NAMALWA (cell line): ENCODE data around the gene POMC.
"Not testable (repeated sequence)": the region's sequence is repeated elsewhere in the genome, so short reads cannot be mapped to it uniquely, and the experiment has no call there.

ENCODE experiments used
- DNase-seq: peaks from one replicate; pipeline ENCODE4 v3.0.0-alpha.2; 2015; ENCODE audit warnings: low spot score

POMC gene

DNA sequence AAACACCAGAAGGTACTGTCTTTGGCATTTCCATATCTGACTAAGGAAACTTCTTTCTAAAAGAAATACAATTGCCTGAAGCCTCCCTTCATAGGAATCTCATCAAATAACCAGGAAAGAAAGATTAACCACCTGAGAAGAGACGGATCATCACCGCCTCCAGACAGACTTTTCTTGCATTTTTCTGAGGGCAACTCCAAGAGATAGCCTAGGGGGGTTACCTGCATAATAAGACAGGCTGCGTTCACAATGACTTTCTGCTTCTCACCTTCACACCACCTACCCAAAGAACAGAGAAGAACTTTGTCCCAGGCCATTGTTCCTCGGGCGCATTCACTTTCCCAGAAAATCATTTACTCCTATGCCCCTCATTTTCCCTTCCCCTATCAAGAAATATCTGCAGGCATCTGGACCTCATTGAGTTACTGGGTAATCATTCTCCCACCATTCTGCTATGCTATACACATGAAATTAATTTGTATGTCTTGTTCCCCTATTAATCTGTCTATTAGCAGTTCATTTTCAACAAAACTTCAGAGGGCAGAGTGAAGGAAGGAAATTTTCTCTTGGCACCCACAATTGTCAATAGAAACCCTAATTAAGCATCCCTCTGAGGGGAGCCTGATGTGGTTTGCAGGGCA is 8.3 kb upstream of the POMC start:
- no peak for DNase-seq

DNA sequence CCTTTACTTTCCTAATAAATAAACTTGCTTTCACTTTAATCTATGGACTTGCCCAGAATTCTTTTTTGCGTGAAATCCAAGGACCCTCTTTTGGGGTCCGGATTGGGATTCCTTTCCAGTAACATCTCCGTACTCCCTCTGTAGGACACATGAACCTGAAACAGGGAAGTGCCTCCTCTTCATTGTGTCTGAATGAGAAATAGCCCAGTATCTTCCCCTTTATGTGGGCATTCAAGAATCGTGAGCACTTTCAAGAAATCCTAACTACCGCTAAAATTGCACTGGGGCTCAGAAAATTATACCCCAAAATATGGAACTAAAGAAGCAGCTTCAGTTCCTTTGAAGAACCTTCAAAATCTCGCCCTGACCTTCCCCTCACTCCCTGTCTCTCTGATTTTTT is 7.8 kb upstream of the POMC start:
- DNase-seq: no peak

DNA sequence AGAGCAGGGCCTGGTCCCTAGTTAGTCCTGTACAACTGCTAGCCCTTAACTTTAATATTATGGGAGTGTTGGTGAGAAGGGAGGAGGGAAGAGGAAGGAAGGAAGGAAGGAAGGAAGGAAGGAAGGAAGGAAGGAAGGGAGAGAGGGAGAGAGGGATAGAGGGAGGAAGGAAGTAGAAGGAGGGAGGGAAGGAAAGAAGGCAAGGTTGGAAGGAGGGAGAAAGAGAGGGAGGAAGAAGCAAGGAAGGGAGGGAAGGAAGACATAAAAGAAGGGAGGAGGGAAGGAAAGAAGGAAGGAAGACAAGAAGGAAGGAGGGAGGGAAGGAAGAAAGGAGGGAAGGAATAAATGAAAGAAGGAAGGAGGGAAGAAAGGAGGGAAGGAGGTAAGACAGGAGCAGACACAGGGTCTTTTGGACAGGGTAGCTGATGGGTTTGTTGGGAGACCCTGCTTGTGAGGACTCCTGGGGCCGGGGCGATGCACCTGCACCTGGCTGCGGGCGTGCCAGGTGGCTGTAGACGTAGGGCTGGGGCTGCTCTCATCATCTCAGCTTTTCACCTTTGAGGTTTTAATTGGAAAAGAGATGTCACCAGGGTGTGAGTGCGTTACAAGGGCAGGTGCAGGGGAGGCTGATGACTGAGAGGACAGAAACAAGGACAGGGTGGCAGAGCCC is 5.9 kb upstream of the POMC start:
- no peak for DNase-seq

DNA sequence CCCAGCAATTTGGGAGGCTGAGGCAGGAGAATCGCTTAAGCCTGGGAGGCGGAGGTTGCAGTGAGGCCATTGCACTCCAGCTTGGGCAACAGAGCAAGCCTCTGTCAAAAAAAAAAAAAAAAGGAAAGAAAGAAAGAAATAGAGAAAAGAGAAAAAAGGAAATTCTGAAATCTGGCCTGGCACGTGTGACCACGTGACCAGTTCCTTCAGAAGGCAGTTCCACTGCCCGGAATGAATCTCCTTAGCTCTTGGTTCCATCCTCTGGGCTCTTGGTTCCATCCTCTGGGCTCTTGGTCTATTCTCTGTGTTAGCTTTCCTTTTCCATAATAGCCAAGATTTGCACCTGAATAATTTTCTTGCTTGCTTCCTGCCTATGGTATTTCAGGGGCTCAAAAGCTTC is 5.3 kb upstream of the POMC start:
- no peak for DNase-seq

DNA sequence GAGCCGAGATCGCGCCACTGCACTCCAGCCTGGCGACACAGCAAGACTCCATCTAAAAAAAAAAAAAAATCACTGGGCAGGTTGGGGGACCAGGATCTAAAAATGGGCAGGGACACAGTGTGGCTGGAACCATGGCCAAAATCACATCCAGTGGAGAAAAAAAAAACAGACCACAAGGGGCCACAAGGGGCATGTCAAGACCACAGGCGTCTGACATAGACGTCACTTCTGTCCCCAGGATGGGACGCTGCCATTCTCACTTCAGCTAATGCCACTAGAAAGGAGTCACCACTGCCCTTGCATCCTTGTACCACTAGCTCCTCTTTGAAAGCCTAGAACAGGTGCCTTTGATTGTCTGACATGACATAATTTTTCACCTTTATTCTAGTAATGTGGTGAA is 2.5 kb upstream of the POMC start:
- peak; percentile 20 for DNase-seq

GRCh38 chr2:25169073-25169470 is 692 bp upstream of the POMC start:
- DNase-seq: no peak

DNA sequence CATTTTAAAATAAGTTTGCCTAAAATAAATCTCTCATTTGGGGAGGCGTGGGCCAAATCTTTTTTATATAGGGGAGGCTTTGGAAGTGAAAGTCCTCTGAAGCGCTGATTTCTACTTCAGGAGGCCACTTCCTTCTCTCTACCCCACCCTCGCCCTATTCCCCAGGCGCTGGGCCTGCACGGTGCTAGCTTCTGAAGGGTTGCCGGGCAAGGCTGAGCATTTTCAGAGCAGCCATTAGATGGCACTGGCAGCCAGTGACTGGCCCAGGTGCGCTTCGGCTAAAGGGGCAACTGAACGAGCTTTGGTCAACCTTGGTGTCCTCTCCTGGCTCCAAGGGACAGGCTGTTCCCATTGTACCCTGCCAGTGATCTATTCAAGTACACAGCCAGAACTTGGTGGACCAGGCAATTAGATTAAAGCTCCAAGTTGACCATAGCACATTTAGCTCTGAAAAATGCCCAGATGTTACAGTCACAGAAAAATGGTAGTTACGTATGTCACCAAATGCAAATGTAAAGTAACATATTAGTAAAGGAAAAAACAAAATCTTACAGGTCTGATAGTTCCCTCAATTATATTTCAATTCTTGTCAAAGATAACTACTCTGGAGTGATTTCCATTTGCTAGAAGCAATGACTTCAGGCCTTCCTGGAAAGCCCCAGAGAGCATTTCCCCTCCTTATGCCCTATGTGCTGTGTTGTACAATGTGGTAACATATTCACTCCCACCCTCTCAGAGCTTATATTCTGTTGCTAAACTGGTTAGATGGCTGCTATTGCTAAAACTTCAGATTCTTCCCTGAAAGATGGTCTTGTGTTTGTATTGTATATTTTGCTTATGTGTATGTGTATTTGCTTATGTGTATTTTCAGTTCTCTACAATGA is 2.1 kb downstream of the POMC start:
- peak; percentile 83 for DNase-seq

DNA sequence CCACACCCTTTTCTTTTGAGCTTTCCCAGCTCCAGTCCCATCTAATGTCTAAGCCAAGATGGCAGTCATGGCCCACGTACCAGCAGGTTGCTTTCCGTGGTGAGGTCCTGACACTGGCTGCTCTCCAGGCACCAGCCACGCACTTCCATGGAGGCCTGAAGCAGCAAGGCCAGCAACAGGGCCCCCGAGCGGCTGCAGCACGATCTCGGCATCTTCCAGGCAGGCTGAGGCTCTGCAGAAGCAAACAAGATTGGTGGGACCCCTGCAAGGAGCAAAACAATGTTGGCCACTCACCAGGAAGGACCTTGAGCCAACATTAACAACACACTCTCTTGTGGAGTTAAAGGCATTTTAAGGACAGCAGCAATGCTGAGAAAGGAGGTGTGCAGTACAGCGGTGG is 3.8 kb downstream of the POMC start:
- DNase-seq: no peak

DNA sequence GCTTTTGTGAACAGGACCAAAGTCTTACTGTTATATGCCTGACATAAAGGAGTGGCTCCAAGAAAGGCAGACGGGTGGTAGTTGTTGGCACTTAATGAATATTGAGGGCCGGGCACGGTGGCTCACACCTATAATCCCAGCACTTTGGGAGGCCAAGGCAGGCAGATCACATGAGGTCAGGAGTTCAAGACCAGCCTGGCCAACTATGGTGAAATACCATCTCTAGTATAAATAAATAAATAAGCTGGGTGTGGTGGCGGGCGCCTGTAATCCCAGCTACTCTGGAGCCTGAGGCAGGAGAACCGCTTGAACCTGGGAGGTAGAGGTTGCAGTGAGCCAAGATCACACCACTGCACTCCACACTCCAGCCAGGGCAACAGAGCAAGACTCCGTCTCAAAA is 6.3 kb downstream of the POMC start:
- DNase-seq: not testable (repeated sequence)

DNA sequence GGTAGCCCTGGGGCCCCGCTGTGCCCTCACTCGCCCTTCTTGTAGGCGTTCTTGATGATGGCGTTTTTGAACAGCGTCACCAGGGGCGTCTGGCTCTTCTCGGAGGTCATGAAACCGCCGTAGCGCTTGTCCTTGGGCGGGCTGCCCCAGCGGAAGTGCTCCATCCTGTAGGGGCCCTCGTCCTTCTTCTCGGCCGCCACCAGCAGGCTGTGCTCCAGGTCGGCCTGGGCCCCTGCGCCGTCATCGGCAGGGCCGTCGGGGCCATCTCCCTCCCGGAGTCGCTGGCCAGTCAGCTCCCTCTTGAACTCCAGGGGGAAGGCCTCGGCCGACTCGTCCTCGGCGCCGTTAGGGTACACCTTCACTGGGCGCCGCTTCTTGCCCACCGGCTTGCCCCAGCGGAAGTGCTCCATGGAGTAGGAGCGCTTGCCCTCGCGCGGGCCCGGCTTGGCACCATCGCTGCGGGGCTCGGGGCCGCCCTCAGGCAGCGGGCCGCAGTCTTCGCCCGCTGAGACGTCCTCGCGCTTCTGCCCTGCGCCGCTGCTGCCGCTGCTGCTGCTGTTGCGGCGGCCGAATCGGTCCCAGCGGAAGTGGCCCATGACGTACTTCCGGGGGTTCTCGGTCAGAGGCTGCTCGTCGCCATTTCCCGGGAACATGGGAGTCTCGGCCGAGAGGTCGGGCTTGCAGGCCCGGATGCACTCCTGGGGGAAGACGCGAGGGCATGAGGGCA is 7.2 kb downstream of the POMC start:
- DNase-seq: no peak

DNA sequence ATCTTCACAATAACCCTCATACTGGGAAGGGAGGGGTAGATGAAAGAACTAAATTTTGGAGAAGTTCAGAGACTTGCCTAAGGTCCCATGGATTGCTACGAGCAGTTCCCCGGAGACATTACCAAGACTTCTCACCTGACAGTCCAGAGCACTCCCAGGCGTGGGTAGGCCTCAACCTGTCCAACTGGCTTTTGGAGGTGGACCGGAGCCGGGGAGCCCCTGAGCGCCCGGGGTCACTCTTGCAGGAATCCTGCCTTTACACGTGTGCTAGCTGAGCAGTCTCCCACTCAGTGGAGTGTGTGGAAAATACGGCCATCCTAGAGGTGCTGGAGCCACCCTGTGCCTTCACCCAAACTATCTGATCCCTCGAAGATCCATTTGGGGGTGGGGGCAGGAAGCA is 8.0 kb downstream of the POMC start:
- no peak for DNase-seq

DNA sequence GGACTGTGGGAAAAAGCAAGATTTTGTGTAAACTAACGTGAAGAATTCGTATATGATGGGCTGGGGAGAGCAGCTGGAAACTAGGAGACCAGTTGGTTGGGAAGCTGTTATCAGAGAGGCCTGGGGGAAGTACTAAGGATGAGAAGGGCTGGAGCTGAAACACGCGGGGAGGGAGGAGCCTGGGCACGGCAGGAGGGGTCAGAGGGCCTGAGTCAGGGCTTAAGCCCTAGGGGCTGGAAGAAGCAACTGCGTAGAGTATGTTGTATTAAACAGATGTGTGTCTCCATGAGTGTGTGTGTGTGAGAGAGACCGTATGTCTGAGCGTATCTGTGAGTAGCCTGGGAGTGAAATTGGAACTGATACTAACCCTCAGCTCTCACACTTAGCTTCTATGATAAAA is 8.4 kb downstream of the POMC start:
- no peak for DNase-seq

DNA sequence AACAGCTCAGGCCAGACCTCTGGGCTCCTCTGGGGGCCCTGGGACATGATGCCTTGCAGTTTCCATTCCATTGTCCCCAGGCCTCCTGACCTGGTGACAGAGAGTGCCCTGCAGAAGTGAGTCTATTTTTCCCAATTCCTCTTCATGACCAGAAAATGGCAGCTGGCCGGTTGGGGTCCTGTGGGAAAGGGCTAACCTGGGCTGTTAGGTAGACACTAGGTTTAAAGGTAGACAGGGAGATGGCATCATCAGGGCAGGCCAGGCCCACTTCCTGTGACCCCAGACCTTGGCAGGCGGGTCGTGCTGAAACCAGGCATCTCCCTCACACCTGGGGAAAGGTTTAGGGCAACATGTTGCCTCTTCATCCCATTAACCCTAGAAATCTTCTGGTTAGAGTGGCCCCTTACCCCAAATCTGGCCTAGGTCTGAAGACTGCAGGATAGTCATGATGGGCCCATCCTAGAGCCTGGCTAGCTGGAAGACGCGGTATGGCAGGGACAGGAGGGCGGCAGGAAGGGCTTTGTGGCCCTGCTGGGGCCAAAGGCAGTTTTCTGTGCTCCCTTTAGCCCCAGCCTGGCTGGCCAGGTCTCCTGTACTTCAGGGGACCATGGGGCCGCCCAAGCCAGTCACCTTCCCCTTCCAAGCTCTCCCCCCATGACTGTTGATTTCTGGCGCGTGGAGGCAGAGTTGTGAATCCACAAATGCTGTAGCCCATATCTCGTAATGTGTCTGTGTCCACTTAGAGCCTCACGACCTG is 10.1 kb downstream of the POMC start:
- no peak for DNase-seq

DNA sequence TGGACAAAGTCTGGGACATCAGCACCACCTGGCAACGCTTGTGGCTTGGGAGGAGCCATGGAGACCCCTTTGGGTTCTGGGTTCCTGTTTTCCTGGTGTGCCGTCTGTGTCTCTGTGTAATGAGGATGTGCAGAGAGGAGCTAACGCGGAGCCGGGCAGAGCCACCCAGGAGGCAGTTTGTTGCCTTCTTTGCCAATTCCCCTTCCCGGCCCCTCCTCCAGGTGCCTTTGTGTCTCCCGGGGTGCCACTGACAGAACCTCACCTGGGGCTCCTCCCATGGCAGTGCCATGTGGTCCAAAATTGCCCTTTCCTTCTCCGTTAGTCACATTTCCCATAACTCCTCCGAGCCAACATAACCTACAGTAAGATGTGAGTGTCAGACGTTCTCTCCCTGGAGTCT is 13.0 kb downstream of the POMC start:
- no peak for DNase-seq

- DNase-seq: no peak
Observed at GRCh38 chr2:25151718-25152117, 16.7 kb downstream of the POMC start.

DNA sequence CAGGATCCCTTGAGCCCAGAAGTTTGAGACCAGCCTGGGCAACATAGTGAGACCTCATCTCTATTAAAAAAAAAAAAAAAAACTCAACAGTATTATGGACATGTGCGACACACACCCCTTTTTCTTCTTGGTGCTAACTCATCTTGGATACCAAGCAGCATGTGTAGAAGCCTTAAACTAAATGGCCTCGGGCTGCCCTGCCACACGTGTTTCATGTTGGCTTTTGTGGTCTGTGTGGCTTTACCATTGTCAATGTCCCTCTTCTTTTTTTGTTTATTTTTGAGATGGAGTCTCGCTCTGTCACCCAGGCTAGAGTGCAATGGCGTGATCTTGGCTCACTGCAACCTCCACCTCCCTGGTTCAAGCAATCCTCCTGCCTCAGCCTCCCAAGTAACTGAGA is 17.4 kb downstream of the POMC start:
- not testable (repeated sequence) for DNase-seq

DNA sequence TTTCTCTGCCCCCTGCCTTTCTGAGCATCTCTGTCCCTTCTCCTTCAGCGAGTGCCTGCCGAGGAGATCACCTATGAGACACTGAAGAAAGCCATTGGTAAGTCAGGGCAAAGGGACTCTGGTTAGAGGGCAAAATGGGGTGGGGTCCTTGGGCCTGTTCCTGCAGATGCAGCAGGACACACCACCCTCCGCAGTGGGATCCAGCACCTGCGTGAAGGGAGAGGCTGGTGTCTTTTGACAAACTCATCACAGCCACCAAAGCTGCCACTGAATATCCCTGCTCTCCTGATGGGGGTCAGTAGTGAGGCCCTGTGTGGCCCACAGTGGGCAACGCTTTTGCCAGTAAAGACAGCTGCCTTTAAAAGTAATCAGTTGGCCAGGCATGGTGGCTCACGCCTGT is 18.7 kb downstream of the POMC start:
- no peak for DNase-seq

- DNase-seq: no peak
Observed at GRCh38 chr2:25146896-25147295, 21.5 kb downstream of the POMC start.

DNA sequence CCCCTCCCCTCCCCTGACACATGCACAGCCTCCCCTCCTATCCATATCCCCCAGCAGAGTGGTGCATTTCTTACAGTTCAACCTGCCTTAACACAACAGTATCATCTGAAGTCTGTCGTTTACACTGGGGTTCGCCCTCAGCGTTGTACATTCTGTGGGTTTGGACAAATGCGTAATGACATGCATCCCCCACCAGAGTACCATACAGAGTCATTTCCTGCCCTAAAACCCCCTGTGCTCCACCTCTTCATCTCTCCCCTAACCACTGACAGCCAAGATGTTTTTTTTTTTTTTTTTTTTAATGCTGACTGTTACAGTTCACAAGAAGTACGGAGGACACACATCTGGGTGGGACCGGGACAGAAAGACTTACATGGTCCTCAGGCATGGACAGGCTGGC is 22.6 kb downstream of the POMC start:
- DNase-seq: no peak

GRCh38 chr2:25141120-25141519 is 27.3 kb downstream of the POMC start:
- DNase-seq: no peak

- DNase-seq: not testable (repeated sequence)
Observed at GRCh38 chr2:25140535-25140934, 27.8 kb downstream of the POMC start.

DNA sequence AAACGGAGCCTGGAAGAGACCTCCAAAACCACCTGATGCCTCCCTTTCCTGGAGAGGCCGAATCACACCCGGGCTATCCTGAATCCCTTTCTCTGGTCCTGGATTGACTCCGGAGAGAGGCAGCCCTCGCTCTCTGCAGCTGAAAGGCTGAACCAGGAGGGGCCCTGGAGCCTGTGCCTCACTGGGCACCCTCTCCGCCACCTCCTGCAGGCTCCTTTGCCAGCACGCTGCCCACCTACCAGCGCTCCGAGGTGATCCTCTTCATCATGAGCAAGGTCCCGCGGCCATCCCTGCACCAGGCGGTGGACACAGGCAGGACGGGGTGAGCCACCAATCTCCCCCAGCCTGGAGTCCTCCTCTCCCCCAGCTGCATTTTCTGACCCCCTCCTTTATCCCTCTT is 35.7 kb downstream of the POMC start:
- no peak for DNase-seq
